HTERT RPE-1 (cell line): ENCODE results near the gene EPHA2.

Source experiments
- in situ Hi-C: fragments of 300-500 bp; cut with MboI; formaldehyde crosslinking; loops from 4 replicates; pipeline ENCODE4 v1.14.3; 2020; ENCODE audit warnings: low sequenced_read_pairs

EPHA2 gene

GRCh38 chr1:16151196-16151994, 4.5 kb downstream of the EPHA2 start:
- in situ Hi-C loops = no loop called here

DNA sequence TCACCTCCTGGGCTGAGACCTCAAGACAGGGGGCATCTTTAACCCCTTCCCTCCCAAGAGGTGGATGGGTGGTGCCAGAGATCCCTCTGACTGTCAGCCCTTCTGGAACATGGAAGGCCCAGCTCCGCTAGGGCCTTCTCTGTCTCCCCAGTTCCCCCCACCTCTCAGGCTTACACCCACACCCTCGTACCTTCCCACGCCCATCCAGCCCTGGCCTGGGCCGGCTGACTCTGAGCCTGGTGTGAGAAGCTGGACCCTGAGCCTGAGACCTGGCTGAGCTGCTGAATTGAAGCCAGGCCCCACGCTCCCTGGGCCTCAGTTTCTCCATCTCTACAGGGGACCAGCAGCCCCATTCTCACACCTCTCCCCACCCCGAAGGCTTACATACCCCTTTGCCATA, 5.4 kb downstream of the EPHA2 start:
- in situ Hi-C loops = no loop called here

- in situ Hi-C loops = no loop called here
These were observed 6.0 kb downstream of the EPHA2 start for GRCh38 chr1:16149702-16150488.

- in situ Hi-C loops = no loop called here
These were observed 6.7 kb downstream of the EPHA2 start for GRCh38 chr1:16149146-16149545.

- in situ Hi-C loops = no loop called here
These were observed 7.4 kb downstream of the EPHA2 start for GRCh38 chr1:16148329-16149092.

DNA sequence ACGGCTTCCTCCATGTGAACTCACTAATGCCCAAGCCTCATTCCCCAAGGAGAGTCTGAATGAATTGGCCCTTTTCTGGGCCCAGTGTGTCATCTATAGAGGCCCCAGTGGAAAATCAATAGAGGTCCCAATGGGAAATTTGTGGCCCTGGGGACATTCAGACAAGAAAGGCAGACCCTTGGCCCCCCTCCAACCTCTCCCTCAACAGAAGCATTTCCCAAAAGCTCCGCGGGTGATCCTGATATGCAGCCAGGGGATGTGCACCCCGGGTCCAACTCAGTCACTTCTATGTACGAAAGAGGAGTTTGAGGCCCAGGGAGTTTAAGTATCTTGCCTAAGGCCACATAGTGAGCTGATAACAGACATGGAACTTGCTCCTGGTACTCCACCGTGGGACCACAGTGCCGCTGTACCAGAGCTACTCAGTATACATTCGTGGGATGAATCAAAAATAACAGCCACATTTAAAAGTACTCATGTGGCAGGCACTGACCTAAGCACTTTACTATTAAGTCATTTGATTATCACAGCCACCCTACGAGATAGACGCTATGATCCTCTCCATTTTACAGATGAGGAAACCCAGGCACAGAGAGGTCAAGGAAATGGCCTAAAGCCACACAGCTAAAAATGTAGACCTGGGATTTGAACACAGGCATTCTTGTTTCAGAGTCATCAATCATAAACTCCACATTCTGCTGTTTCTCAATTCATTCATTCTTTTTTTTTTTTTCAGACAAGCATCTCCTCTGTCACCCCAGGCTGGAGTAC, 8.5 kb downstream of the EPHA2 start:
- in situ Hi-C loops = no loop called here

GRCh38 chr1:16146279-16147155, 9.4 kb downstream of the EPHA2 start:
- in situ Hi-C loops = no loop called here

GRCh38 chr1:16145662-16146278, 10.1 kb downstream of the EPHA2 start:
- in situ Hi-C loops = no loop called here

DNA sequence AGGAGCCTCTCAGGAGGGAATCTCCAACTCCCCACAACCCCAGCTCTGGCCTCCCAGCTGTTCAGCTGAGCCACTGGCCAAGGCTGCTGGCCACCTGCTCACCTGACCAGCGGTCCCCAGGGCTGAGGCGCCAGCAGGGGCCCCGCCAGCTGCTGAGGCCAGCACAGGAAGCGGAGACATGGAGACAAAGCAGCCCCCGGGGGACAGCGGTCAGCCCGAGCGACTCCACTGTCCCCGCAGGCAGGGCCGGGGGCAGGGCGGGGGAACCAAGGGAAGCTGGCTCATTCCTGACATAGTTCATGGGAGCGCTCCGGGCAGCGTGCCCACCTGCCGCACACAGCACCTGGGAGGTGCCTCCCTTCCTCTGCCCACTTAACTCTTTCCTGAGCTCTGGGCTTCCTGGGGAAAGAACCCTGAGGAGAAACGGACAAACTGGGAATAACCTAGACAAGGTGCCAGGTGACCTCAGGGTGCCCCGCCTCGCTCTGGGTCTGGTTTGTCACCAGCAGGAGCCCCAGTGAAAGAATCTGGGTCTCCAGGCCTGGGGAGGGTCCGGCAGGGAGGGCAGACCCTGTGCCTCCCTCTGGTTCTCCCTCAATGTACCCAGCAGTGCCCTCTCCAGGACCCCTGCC, 10.7 kb downstream of the EPHA2 start:
- in situ Hi-C loops = no loop called here

DNA sequence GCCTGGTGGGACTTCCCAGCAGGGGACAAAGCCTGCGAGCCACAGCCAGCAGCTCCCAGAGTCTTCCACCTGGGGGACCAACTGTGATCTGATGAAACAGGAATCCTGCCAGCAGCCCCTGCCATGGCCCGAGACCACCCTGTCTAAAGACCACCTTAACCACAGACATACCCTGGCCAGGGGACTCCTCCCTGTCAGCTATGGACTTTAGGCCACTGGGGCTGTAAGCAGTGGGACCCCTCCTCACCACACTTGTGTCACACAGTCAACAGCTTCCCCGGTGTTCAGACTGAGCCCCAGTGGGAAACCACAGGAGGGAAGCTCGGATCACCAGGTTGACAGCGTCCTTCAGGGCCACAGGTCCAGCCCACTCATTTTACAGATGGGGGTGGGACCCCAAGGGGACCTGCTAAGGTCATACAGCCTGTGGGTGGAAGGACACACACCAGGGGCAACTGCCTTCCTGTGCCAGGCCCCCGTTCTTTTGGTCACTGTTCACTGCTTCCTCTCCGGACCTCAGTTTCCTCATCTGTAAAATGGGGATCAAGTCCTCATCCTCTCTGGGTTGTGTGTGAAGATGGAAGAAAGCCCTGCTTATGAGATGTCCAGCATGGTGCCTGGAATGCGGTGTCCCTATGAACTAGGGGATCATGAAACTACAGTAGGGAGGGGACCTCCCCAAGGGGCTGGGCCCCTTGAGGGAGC, 11.4 kb downstream of the EPHA2 start:
- in situ Hi-C loops = no loop called here

GRCh38 chr1:16143566-16144324, 12.1 kb downstream of the EPHA2 start:
- in situ Hi-C loops = no loop called here

DNA sequence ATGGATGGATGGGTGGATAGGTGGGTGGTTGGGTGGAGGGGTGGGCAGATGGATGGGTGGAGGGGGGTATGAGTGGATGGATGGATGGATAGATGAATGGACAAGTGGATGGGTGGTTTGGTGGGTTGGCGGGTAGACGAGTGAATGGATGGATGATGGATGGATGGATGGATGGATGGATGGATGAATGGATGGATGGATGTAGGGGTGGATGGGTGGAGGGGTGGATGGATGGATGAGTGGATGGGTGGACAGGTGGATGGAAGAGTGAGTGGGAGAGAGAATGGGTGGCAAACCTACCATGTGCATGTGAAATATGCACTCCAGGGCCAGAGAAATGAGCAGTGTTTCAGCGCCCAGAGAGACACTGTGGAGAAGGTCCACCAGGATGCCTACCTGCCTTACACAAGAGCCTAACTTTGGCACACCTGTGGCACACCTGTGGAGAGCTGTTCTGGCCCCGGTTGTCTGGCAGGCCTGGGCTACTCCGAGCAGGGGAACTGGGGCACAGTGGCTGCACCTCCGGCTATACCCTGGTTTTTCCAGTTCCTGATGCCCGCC, 12.8 kb downstream of the EPHA2 start:
- in situ Hi-C loops = no loop called here

GRCh38 chr1:16142383-16142995, 13.4 kb downstream of the EPHA2 start:
- in situ Hi-C loops = no loop called here

- in situ Hi-C loops = no loop called here
These were observed 14.1 kb downstream of the EPHA2 start for GRCh38 chr1:16141573-16142336.

- in situ Hi-C loops = no loop called here
These were observed 15.7 kb downstream of the EPHA2 start for GRCh38 chr1:16140068-16140596.

DNA sequence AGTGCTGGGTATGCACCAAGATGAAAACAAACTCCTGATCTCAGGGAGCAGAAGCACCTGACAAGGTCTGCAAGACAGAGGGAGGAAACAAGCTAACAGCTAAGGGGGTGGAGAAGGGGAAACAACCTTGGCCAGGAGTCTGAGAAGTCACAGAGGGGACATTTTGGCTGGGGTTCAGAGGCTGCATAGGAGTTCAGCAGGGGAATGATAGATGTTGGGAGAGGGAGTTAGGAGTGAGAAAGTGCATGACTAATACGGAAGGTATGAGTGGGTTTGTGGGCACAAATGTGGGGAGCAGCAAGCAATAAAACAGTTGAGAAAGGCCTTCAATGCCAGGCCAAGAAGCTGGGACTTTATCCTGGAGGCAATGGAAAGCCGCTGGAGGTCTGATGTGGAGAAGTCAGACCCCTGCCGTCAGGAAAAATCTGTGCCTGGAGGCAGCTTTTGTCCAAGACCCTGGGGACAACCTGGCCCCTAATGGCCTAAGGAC, 16.4 kb downstream of the EPHA2 start:
- in situ Hi-C loops = no loop called here
